Osteocyte (in vitro differentiated cells): ENCODE data around the gene KIF21B. TPM values are rescaled to one million over a fixed set of nuclear protein-coding genes. Genes with fewer than 3 reads are reported as not detected.

ENCODE experiments used
- DNase-seq: peaks from one replicate; pipeline ENCODE4 v3.0.0; 2021; ENCODE audit warnings: mixed read lengths; ENCODE audit not compliant: unreplicated experiment; ENCODE audit errors: extremely low spot score
- H3K27ac Mint-ChIP-seq: one replicate; pipeline ENCODE4 v1.8.0; 2021; ENCODE audit warnings: mild to moderate bottlenecking, mixed read lengths; ENCODE audit not compliant: unreplicated experiment
- H3K27me3 Mint-ChIP-seq: one replicate; pipeline ENCODE4 v1.8.0; 2021; ENCODE audit warnings: mixed read lengths; ENCODE audit not compliant: unreplicated experiment
- H3K36me3 Mint-ChIP-seq: one replicate; pipeline ENCODE4 v1.8.0; 2021; ENCODE audit warnings: mixed read lengths; ENCODE audit not compliant: unreplicated experiment
- H3K4me1 Mint-ChIP-seq: one replicate; pipeline ENCODE4 v1.8.0; 2021; ENCODE audit warnings: mixed read lengths; ENCODE audit not compliant: unreplicated experiment
- H3K4me3 Mint-ChIP-seq: one replicate; pipeline ENCODE4 v1.8.0; 2021; ENCODE audit warnings: mild to moderate bottlenecking, moderate library complexity, mixed read lengths; ENCODE audit not compliant: unreplicated experiment
- H3K9me3 Mint-ChIP-seq: one replicate; pipeline ENCODE4 v1.8.0; 2021; ENCODE audit warnings: mixed read lengths; ENCODE audit not compliant: unreplicated experiment
- total RNA-seq: library from RNA; stranded (reverse); gene quantifications from 2 replicates; pipeline ENCODE4 v1.2.1, GENCODE V29; 2021
- TF ChIP-seq, protein P1 (sequence below): fragments of 200-600 bp; sonication (generic); IDR thresholded peaks from 2 replicates; pipeline ENCODE4 v1.5.0; 2021; ENCODE audit warnings: antibody characterized with exemption, mild to moderate bottlenecking, moderate library complexity

Gene KIF21B
- total RNA-seq, 1 donor from 2014 or later: 0.97 TPM

GRCh38 chr1:201061886-201062285 lies 38.4 kb upstream of the KIF21B start:
- Mint-ChIP-seq H3K4me1 (peaks cover 10% of the 10 kb centered on the region), H3K9me3 (no peaks in the 10 kb centered on the region), H3K4me3 (no peak overlapping the region), H3K36me3 (no peaks in the 10 kb centered on the region), H3K27me3 (peaks cover 38% of the 10 kb centered on the region), H3K27ac (no peak overlapping the region)
- TF ChIP-seq, protein P1, sequence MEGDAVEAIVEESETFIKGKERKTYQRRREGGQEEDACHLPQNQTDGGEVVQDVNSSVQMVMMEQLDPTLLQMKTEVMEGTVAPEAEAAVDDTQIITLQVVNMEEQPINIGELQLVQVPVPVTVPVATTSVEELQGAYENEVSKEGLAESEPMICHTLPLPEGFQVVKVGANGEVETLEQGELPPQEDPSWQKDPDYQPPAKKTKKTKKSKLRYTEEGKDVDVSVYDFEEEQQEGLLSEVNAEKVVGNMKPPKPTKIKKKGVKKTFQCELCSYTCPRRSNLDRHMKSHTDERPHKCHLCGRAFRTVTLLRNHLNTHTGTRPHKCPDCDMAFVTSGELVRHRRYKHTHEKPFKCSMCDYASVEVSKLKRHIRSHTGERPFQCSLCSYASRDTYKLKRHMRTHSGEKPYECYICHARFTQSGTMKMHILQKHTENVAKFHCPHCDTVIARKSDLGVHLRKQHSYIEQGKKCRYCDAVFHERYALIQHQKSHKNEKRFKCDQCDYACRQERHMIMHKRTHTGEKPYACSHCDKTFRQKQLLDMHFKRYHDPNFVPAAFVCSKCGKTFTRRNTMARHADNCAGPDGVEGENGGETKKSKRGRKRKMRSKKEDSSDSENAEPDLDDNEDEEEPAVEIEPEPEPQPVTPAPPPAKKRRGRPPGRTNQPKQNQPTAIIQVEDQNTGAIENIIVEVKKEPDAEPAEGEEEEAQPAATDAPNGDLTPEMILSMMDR: no peak
- DNase-seq: no peak

DNA sequence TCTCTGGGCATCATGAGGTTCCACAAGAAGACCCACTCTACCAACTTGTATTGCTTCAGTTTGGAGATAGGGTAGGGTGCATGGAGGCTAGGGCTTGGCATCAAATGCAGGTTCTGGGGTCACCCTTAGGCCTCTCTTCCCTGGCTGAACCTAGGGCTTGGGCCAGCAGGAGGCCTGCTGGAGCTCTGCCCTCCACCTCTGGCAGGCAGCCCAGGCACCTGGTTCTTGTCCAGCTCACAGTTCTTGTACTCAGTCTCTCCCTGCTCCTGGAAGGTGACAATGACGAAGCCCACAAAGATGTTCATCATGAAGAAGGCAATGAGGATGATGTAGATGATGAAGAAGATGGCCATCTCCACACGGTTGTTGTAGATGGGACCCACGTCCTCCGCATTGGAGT lies 37.5 kb upstream of the KIF21B start:
- no peaks in the 10 kb centered on the region for H3K36me3 Mint-ChIP-seq
- DNase-seq: no peak
- TF ChIP-seq, protein P1: no peak
- H3K27ac Mint-ChIP-seq: no peak overlapping the region
- H3K4me3 Mint-ChIP-seq: no peak overlapping the region
- no peaks in the 10 kb centered on the region for H3K9me3 Mint-ChIP-seq
- peaks cover 19% of the 10 kb centered on the region for H3K4me1 Mint-ChIP-seq
- H3K27me3 Mint-ChIP-seq: peaks cover 32% of the 10 kb centered on the region

- TF ChIP-seq, protein P1: no peak
- H3K4me3 Mint-ChIP-seq: no peak overlapping the region
- no peaks in the 10 kb centered on the region for H3K9me3 Mint-ChIP-seq
- peaks cover 29% of the 10 kb centered on the region for H3K27me3 Mint-ChIP-seq
- H3K27ac Mint-ChIP-seq: no peak overlapping the region
- no peak for DNase-seq
- no peaks in the 10 kb centered on the region for H3K36me3 Mint-ChIP-seq
- H3K4me1 Mint-ChIP-seq: peaks cover 23% of the 10 kb centered on the region
Measured at GRCh38 chr1:201060586-201060985, 37.1 kb upstream of the KIF21B start.

DNA sequence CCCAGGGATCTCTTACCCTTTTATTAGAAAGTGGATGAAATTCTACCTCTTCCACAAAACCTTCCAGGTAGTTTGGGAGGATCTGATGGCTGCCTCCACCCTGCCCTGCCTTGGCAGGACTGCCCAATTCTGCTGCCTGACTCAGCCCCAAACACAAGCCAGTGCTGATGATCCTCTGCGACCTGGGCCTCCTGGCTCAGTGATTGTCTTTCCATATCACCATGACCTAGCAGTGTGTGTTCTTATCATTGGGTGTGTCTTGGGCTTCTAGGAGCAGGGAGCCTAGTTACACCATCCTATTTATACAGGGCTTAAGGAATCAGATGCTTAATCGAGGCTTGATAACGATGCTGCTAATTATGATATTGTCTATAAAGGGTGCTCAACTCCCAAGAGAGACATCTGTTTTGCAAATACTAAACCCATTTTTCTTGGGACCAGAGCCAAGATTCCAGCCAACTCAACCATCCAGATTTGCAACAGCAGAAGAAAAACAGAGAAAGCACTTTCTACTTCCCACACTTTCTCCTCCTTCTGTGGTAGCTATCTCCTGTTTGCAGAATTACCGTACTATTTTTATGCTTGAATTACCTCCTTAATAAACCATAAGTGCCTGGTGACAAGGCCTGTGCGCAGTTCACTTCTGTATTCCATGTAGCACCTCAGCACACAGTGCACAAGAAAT lies 36.5 kb upstream of the KIF21B start:
- TF ChIP-seq, protein P1: no peak
- peaks cover 24% of the 10 kb centered on the region for H3K27me3 Mint-ChIP-seq
- H3K27ac Mint-ChIP-seq: no peak overlapping the region
- no peaks in the 10 kb centered on the region for H3K9me3 Mint-ChIP-seq
- H3K36me3 Mint-ChIP-seq: no peaks in the 10 kb centered on the region
- no peak overlapping the region for H3K4me3 Mint-ChIP-seq
- DNase-seq: no peak
- peaks cover 28% of the 10 kb centered on the region for H3K4me1 Mint-ChIP-seq

DNA sequence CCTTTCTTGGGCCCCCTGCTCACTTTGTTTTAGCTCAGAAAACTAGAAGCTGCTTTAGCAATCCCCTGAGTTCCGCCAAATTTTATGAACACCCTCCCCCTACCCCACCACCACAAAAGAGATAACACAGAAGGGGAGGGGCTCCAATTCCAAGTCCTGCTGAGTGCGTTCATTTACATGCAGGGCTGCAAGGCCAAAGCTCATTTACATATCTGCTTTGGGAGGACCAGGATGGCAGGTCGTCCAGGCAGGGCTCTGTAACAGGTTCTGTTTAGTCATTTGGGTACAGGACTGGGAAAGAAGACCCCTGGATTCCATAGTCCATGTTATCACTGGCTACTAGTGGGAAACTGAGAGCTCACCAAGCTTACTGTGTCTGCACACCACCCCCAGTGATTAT lies 35.9 kb upstream of the KIF21B start:
- Mint-ChIP-seq H3K9me3 (no peaks in the 10 kb centered on the region), H3K27me3 (peaks cover 19% of the 10 kb centered on the region), H3K4me1 (peaks cover 32% of the 10 kb centered on the region), H3K4me3 (no peak overlapping the region), H3K27ac (no peak overlapping the region), H3K36me3 (no peaks in the 10 kb centered on the region)
- TF ChIP-seq, protein P1: no peak
- DNase-seq: no peak
